A549 (cell line): Measurements from ENCODE around the gene ELL2.

Experiments
- NR3C1 ChIP-seq: fragments of >200 bp; sonication (Bioruptor Twin); formaldehyde crosslinking; IDR thresholded peaks from 3 replicates; pipeline ENCODE4 v1.6.1; 2017
- RCOR1 ChIP-seq: fragments of 150-350 bp; IDR thresholded peaks from 2 replicates; pipeline ENCODE4 v1.6.1; 2014; ENCODE audit warnings: antibody characterized with exemption, low read length, low read depth
- TF ChIP-seq, protein P1 (sequence below): fragments of >200 bp; sonication (Bioruptor Twin); formaldehyde crosslinking; IDR thresholded peaks from 3 replicates; pipeline ENCODE4 v1.6.1; 2016
- TF ChIP-seq, protein P2 (sequence below): fragments of >200 bp; sonication (Bioruptor Twin); formaldehyde crosslinking; IDR thresholded peaks from 3 replicates; pipeline ENCODE4 v1.5.1; 2016
- TF ChIP-seq, protein P3 (sequence below): IDR thresholded peaks from 2 replicates; pipeline ENCODE4 v1.6.1; 2012

DNA sequence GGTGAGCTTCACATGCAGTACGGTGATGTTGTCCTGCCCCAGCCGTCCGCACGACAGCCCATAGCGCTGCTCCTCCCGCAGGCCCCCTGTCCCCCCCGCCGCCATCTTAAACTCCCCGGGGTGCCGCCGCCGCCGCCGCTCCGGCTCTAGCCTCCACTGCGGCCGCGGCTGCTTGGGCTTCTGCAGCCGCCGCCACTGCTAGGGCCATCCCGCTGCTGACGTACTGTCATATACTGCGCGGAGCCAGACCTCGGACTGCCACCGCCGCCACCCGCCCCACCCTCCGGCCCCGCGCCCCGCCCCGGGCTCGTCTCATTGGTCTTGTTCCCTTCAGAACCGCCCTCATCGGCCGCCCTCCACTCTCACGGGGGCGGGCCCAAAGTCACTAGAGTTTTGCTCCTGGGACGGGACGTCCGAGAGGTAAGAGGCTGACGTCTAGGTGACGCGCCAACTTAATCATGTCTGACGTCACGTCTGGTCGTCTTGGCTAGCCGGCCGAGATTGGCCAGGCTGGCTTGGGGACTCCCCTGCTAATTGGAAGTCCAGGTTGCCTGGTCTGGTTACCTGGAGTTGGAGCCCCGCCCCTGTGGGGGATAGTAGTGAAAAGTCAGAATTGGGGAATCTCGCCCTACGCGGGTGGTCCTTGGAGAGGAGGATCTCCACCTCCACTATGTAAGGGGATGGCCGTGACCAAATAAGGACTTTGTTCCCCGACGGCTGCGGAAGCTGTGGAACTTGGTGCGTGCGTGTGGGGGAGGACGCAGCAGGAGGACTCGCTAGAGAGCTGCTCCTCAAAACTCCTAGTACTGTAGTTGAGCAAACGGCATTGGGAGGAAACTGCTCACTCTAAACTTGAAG is at the start of gene ELL2:
- TF ChIP-seq RCOR1 (no peak), NR3C1 (no peak)
- TF ChIP-seq, protein P1, sequence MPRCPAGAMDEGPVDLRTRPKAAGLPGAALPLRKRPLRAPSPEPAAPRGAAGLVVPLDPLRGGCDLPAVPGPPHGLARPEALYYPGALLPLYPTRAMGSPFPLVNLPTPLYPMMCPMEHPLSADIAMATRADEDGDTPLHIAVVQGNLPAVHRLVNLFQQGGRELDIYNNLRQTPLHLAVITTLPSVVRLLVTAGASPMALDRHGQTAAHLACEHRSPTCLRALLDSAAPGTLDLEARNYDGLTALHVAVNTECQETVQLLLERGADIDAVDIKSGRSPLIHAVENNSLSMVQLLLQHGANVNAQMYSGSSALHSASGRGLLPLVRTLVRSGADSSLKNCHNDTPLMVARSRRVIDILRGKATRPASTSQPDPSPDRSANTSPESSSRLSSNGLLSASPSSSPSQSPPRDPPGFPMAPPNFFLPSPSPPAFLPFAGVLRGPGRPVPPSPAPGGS: no peak
- TF ChIP-seq, protein P2, sequence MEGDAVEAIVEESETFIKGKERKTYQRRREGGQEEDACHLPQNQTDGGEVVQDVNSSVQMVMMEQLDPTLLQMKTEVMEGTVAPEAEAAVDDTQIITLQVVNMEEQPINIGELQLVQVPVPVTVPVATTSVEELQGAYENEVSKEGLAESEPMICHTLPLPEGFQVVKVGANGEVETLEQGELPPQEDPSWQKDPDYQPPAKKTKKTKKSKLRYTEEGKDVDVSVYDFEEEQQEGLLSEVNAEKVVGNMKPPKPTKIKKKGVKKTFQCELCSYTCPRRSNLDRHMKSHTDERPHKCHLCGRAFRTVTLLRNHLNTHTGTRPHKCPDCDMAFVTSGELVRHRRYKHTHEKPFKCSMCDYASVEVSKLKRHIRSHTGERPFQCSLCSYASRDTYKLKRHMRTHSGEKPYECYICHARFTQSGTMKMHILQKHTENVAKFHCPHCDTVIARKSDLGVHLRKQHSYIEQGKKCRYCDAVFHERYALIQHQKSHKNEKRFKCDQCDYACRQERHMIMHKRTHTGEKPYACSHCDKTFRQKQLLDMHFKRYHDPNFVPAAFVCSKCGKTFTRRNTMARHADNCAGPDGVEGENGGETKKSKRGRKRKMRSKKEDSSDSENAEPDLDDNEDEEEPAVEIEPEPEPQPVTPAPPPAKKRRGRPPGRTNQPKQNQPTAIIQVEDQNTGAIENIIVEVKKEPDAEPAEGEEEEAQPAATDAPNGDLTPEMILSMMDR: no peak
- TF ChIP-seq, protein P3, sequence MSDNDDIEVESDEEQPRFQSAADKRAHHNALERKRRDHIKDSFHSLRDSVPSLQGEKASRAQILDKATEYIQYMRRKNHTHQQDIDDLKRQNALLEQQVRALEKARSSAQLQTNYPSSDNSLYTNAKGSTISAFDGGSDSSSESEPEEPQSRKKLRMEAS: 0 out of 2 replicates have a peak, but pooled peaks have one; percentile 30
